GM21367 (cell line): Measurements from ENCODE around the gene ATP5PD.

Experiments used
- ATAC-seq: cut with Tn5 transposase; IDR thresholded peaks from one replicate; pipeline ENCODE4 v1.9.1; 2021; ENCODE audit not compliant: unreplicated experiment

ATP5PD gene

DNA sequence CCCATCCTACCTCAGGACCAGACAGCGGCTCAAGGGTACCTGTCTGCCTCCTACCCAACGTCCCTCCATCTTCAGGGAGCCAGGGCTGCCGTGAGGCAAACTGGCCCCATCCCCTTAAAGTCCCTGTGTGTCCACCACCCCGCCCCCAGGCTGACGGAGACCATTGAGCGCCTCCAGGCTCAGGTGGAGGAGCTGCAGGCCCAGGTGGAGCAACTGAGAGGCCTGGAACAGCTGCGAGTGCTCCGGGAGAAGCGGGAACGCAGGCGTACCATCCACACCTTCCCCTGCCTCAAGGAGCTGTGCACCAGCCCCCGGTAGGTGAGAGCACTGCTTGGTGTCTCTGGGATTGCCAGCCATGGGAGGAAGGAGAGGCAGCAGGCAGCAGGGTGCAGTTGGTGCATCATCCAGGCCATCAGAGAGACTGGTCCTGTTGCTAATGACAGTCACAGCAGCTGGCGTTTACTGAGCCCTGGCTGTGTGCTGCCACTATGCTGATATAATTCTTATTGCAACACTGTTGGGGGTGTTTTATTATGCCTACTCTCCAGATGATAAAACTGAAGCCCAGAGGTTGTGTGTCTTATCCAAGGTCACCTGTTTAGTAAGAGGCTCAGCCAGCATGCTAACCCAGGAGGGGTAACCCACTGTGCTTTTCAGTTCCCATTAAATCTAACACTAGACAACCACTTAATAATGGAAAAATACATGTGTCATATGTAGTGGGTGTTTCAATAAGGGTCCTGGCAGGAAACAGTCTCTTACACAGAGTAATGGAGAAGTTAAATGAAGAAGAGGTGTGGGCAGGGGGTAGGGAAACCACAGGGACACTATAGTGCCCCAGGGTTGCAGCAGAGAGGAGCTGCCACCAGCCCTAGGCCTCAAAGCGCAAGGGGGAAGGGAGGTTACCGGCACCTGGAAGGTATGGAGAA, 44.6 kb downstream of the ATP5PD start:
- no peak for ATAC-seq

DNA sequence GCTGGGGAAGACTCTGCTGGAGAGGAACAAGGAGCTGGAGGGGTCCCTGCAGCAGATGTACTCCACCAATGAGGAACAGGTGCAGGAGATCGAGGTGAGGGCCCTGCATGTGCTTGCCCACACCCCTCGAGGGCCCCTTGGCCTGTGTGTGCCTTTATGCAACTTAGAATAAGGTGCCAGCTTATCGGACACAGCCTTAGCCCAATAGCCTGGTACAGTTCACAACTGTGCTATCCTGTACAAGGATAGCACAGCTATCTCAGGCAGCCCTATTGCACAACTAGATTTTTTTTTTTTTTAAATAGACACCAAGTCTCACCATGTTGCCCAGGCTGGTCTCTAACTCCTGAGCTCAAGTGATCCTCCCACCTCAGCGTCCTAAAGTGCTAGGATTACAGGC, 47.2 kb downstream of the ATP5PD start:
- ATAC-seq, result no peak

DNA sequence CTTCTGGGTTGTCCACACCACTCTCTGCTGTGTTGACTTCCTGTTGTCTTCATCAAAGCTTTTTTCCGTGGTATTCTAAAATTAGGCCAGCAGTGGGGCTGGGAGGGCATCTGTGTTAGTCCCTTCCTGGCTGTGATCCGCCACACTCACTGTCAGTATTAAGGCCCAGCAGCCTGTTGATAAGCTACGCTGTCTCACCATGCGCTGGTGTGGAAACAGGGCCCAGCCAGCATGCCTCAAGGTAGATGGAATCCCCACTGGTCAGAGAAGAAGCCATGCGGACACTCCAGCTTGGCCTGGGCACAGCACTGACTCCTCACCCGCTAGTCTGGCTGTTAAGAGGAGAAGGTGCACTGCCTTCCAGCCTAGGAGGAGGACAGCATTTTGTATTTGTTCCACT, 48.0 kb downstream of the ATP5PD start:
- ATAC-seq, result no peak

DNA sequence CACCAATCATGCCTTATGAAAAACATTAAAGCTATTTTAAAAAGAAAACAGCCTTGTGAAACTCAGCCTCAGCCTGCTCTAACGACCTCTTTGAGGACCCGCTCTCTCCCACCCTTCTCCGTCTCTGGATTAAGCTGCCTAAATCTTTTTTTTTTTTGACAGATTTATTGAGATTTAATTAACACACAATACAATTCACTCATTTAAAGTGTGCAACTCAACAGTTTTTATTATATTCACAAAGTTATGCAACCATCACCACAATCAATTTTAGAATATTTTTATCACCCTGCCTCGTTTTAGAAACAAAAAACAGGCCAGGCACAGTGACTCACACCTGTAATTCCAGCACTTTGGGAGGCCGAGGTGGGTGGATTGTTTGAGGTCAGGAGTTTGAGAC, 50.9 kb downstream of the ATP5PD start:
- no peak for ATAC-seq

DNA sequence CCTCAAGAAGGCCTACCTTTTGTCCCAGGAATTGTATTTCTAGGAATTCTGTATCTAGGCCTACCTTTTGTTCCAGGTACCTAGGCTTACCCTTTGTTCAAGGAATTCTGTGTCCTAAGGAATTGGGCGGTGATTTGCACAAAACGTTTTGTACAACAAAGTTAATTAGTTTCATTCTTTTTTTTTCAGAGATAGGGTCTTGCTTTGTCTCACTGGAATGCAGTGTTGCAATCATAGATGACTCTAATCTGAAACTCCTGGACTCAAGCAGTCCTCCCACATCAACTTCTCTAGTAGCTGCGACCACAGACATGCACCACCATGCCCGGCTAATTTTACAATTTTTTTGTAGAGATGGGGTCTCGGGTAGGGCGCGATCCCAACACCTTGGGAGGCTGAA, 52.3 kb downstream of the ATP5PD start:
- ATAC-seq, result no peak

DNA sequence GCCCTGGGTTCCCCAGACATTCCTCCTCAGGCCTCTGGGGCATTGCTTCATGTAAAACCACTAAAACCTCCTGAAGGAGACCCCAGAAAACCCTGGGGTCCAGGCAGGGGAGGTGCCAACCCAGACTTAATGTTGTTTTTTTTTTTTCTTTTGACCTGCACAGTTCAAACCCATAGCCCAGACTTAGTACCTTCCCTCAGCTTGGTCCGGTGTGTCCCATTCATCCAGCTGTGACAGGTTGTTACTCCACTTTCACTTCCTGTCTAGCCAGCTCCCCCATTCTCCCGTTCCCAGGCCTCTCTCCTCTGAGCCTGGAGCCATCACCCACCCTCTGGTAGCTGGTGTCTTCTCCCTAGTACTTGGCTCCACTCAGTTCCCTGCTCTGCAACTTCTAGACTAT, 54.5 kb downstream of the ATP5PD start:
- ATAC-seq, result no peak

DNA sequence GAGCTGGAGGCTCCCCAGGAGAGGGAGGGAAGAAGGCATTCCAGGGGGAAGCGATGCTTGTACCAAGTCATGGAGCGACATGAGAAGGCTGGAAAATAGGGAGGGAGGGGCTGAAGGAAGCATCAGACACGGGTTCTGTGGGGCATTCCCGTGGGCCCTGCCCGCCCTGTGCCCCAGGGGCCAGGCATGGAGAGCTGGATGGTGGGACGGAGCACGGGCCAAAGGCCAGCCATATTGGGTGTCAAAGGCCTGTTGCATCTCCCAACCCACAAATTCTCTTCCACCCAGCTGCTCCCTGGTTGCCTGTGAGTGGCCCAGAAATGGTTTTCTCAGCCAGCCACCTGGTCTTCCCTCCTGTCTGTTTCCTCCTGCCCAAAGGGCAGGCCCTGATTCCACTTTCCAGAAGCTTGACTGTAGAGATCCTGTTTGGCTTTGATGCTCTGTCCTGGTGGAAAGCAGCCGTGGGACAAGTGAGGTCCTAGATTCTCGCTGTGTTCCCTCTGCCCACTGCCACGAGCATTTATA, 56.1 kb downstream of the ATP5PD start:
- no peak for ATAC-seq
